HS-27A (cell line): ENCODE data around the gene TMEM214.

Experiments used
- DNase-seq: peaks from one replicate; pipeline ENCODE4 v3.0.0-alpha.2; 2012; ENCODE audit warnings: low read depth, missing footprints

The TMEM214 gene

DNA sequence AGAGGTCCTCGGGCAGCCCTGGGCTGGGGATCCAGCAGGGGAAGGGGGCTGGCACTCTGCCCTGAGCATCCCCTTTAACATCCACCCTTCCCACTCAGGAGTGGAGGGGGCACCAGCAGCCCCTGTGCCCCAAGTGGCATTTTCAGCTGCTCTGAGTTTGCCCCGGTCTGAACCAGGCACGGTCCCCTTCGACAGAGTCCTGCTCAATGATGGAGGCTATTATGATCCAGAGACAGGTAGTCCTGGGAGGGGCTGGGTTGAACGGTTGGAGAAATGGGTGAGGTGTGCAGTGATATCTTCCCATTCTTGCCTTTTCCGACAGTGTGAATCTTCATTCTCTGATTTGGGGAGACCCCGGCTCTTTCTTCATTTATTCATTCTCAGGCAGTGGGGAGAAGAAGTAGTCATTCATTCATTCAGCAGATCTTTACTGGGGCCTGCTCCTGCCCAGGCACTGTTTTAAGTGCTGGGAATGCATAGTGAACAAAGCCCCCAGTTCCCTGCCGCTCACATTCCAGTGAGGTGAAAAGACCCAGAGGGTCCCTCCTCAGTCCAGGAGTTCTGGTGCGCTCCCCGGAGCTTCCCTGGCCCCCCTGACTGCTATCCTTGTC is 52.4 kb downstream of the TMEM214 start:
- no peak for DNase-seq

GRCh38 chr2:27085673-27086089 is 52.9 kb downstream of the TMEM214 start:
- no peak for DNase-seq

DNA sequence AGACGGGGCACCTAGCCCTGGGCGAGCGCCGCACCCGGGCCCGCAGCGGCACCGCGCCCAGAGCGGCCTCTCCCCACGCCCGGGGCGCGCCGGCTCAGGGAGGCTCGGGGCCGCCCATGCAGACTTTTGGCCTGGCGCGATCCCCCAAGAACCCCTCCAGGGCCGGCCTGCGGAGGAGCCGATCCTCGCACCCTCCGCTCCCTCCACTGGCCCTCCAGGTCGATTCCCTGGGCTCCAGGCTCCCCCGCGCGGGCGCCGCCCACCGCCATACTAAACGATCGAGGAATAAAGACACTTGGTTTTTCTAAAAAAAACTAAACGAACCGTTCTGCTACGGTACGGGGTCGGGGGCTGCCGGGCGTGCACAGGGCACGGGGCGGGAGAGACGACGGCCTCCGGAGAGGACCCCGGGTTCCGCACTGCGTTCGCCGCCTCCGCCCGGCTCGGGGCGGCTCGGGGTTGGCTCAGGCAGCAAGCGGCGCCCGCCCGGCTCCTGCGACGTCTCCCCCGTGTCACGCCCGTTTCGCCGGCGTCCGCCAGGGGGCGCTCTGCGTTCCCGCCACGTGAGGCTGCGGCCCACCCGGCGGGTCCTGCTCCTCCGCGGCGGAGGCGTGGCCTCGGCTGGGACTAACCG is 53.4 kb downstream of the TMEM214 start:
- peak; percentile 58 for DNase-seq

GRCh38 chr2:27086724-27087593 is 54.2 kb downstream of the TMEM214 start, which contains the start of gene KHK:
Gene KHK (plus strand): TSS chr2:27086772. CDS start chr2:27087260, 488 bp downstream.
- DNase-seq: no peak

- DNase-seq: no peak
These were observed 55.2 kb downstream of the TMEM214 start for GRCh38 chr2:27087823-27088410.

- DNase-seq: no peak
These were observed 55.9 kb downstream of the TMEM214 start for GRCh38 chr2:27088634-27089033.

DNA sequence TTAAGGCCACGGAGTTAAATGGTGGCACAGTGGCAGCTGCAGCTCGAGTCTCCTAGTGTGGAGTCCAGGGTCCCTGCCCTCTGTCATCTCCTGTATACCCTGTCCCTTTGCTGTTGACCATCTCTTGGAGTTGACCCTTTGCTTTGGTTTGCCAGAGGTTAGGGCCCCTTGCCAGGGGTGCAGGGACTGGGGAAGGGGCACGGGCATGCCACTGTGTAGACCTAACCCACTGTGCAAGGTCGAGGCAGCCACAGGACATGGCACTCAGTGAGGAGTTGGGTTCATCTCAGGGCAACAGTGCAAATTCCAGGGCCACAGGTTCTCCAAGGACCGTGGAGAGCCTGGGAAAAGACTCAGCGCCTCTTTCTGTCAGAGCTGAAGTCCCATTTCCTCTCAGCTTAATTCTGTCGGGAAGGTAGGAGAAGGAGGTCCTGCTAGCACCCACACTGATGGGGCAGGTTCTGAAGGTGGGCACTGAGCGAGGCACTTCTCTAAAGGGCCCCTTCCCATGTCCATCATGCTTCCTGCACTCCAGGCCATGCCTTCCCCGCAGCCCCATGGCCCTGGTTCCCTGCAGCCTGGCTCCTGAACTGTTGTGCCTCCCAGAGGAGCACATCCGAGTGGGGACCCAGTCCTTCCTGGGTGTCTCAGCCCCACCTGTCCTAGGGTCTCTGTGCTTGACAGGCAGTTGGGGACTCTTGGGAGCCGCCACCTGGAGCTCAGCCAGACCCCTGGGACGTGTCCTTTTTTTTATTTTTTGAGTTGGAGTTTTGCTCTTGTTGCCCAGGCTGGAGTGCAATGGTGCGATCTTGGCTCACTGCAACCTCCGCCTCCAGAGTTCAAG is 56.6 kb downstream of the TMEM214 start:
- no peak for DNase-seq
